Activated T-cell treated with anti-CD3 and anti-CD28 coated beads for 24 hours (primary cell): Measurements from ENCODE around the gene BASP1.
"Not testable (repeated sequence)": the region's sequence is repeated elsewhere in the genome, so short reads cannot be mapped to it uniquely, and the experiment has no call there.

Experiments
- DNase-seq: peaks from one replicate; pipeline ENCODE4 v3.0.0-alpha.2; 2020; ENCODE audit warnings: low read depth

The BASP1 gene

GRCh38 chr5:17256171-17256570, 38.7 kb downstream of the BASP1 start:
- DNase-seq = no peak

GRCh38 chr5:17256839-17257238, 39.4 kb downstream of the BASP1 start:
- no peak for DNase-seq

GRCh38 chr5:17257705-17258273, 40.4 kb downstream of the BASP1 start:
- DNase-seq = no peak

GRCh38 chr5:17258431-17258830, 41.0 kb downstream of the BASP1 start:
- no peak for DNase-seq

- not testable (repeated sequence) for DNase-seq
Measured at GRCh38 chr5:17259012-17259411, 41.6 kb downstream of the BASP1 start.

- no peak for DNase-seq
Measured at GRCh38 chr5:17259630-17260257, 42.3 kb downstream of the BASP1 start.

- no peak for DNase-seq
Measured at GRCh38 chr5:17260549-17260948, 43.1 kb downstream of the BASP1 start.

- DNase-seq = no peak
Measured at GRCh38 chr5:17261075-17261474, 43.6 kb downstream of the BASP1 start.

GRCh38 chr5:17265041-17265440, 47.6 kb downstream of the BASP1 start:
- no peak for DNase-seq

GRCh38 chr5:17267106-17267505, 49.7 kb downstream of the BASP1 start:
- DNase-seq = no peak

- no peak for DNase-seq
Measured at GRCh38 chr5:17269201-17269600, 51.8 kb downstream of the BASP1 start.

GRCh38 chr5:17272111-17272510, 54.7 kb downstream of the BASP1 start:
- no peak for DNase-seq

GRCh38 chr5:17275289-17276158, 58.1 kb downstream of the BASP1 start:
- DNase-seq = no peak

GRCh38 chr5:17276445-17276844, 59.0 kb downstream of the BASP1 start:
- DNase-seq = no peak

GRCh38 chr5:17277907-17278306, 60.5 kb downstream of the BASP1 start:
- no peak for DNase-seq

- DNase-seq = no peak
Measured at GRCh38 chr5:17278931-17279330, 61.5 kb downstream of the BASP1 start.

GRCh38 chr5:17279487-17279886, 62.1 kb downstream of the BASP1 start:
- no peak for DNase-seq

GRCh38 chr5:17282283-17283120, 65.1 kb downstream of the BASP1 start:
- DNase-seq = no peak

- no peak for DNase-seq
Measured at GRCh38 chr5:17283121-17283415, 65.6 kb downstream of the BASP1 start.

- DNase-seq = no peak
Measured at GRCh38 chr5:17287501-17288155, 70.2 kb downstream of the BASP1 start.

GRCh38 chr5:17288570-17288969, 71.1 kb downstream of the BASP1 start:
- DNase-seq = no peak
